GM19372 (cell line): ENCODE results near the gene RAPGEF1.
"Not testable (repeated sequence)": the region's sequence is repeated elsewhere in the genome, so short reads cannot be mapped to it uniquely, and the experiment has no call there.

Source experiments
- ATAC-seq: cut with Tn5 transposase; IDR thresholded peaks from one replicate; pipeline ENCODE4 v1.9.1; 2021; ENCODE audit warnings: mild to moderate bottlenecking, low read depth, moderate library complexity; ENCODE audit not compliant: unreplicated experiment

The RAPGEF1 gene

DNA sequence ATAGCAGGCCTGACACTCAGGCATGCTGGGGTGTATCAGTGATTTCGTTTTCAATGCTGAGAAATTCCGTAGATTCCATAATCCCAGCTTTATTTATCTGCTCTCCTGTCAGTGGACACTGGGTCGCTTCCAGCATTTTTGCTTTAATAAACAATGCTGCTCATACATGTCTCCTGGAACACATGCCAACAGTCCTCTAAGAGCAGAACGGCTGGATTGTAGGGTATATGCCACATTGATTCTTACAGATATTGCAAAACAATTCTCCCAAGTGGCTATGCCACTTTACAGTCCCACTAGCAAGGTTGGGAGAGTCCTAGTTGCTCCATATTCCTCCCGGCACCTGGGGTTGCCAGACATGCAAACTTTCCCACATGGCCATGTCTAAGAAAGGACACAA, 81.9 kb downstream of the RAPGEF1 start:
- no peak for ATAC-seq

DNA sequence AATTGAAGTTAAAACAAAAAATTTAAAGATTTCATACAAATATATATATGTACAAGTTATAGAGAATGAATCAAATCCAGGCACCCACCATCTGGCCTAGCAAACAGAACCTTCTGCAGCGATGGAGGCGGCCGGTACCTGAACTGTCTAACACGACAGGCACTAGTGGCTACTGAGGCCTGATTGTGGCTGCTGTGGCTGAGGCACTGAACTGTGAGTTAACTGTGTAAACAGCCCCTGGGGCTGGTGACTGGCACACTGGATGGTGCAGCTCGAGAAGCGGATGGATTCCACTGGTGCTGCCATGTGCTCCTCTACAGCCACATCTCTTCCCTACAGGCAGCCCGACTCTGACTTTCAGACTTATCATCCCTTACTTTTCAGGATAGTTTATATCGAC, 82.4 kb downstream of the RAPGEF1 start:
- ATAC-seq, result no peak

DNA sequence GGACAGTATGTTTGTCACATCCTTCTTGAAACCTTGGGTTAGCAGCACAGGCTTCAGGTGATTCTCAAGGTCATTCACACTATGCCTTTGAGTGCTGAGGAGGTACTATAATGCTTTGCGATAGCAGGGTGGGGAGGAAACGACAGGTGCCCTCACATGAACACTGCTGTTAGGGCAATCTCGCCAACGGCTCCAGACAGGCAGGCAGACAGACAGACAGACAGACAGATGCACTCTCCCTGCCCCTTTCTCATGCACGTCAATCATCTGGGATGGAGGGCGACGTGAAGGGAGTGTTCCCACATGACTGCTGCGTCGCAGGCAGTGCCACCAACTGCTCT, 82.9 kb downstream of the RAPGEF1 start:
- no peak for ATAC-seq

GRCh38 chr9:131656356-131657036, 83.4 kb downstream of the RAPGEF1 start:
- ATAC-seq, result peak; percentile 70

DNA sequence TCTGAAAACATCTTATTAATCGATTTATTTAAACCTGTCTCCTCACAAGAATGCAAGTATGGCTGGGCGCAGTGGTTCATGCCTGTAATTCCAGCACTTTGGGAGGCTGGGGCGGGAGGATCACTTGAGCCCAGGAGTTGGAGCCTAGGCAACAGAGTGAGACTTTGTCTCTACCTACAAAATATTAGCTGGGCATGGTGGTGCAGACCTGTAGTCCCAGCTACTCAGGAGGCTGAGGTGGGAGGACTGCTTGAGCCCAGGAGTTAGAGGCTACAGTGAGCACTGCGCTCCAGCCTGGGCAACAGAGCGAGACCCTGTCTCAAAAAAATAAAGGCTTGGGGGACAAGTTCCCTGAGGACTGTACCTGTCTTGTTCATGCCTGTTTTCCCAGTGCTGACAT, 85.5 kb downstream of the RAPGEF1 start:
- not testable (repeated sequence) for ATAC-seq

GRCh38 chr9:131651599-131651998, 88.3 kb downstream of the RAPGEF1 start:
- no peak for ATAC-seq

- ATAC-seq, result no peak
Observed at GRCh38 chr9:131651160-131651559, 88.7 kb downstream of the RAPGEF1 start.

DNA sequence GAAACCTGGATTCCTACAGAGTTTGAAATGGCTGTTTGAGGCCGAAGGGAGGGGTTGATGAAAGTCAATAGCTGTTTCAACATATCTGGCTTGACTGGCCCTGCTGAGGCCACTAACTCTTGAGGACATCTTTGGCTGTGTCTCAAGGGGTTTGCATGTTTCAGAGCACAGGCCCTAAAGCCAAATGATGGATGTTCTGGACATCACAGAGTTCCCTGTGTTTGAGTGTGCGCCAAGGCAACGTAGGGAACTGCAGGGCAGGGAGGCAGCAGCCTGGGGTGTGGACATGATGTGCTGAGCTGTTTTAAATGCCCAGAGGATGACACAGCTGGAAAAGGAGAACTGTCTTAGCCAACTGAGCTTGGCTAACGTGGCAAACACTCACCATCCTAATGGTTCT, 89.6 kb downstream of the RAPGEF1 start:
- ATAC-seq, result no peak

GRCh38 chr9:131649646-131650045, 90.2 kb downstream of the RAPGEF1 start:
- ATAC-seq, result no peak

GRCh38 chr9:131645078-131645776, 94.6 kb downstream of the RAPGEF1 start:
- no peak for ATAC-seq

- peak; percentile 74 for ATAC-seq
Observed at GRCh38 chr9:131642496-131643083, 97.3 kb downstream of the RAPGEF1 start.

- ATAC-seq, result no peak
Observed at GRCh38 chr9:131641618-131642495, 98.0 kb downstream of the RAPGEF1 start.

DNA sequence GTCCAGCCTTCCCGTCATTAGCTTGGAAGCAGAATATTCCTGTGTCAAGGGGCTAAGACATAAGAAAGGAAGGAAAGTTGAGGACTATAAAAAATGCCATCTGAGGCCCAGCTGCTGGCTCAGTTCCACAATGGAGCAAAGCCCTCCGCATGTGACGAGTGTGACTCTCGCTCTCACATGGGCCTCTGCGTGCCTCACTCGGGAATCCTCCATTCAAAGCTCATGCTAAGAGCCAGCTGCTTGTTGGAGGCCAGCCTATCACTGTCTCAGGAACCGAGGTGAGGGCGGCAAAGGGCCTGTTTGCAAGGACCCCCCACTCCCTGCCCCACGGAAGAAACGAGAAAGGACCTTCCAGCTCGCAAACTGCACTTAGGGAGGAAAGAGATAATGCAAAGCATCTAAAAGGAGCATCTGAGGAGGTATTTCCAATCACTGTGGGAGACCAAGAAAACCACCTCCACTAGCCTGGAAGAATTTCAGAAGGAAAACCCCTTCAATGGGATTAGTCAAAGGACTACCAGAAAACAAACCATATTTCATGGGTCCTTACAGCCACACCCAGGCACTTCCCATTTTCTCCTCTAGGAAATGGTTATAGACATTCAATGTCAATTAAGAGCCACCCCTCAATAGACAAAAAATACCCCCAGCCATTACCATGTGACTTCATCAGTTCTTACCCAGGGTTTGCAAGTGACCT, 99.3 kb downstream of the RAPGEF1 start:
- no peak for ATAC-seq

- ATAC-seq, result no peak
Observed at GRCh38 chr9:131639769-131640437, 100.0 kb downstream of the RAPGEF1 start.

GRCh38 chr9:131636593-131636992, 103.3 kb downstream of the RAPGEF1 start:
- ATAC-seq, result no peak

- no peak for ATAC-seq
Observed at GRCh38 chr9:131635892-131636291, 104.0 kb downstream of the RAPGEF1 start.

DNA sequence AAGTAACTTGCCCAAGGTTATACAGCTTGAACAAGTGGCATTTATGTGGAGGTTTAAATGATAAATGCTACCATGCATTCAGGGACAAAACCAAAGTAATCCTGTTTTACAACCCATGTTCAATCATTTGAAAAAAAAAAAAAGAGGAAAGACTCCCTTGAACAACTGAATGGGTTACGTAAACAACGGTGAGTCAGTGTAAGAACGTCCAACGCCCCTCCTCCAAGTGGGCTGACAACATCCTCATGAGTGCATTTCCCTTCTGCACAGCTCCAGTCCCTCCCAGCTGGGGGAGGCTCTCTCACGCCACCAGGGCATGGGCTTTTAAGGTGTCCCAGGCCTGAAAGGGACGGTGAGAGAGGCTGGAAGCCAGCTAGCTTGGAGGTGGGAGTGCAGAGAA, 104.6 kb downstream of the RAPGEF1 start:
- no peak for ATAC-seq

- no peak for ATAC-seq
Observed at GRCh38 chr9:131633491-131634031, 106.3 kb downstream of the RAPGEF1 start.

DNA sequence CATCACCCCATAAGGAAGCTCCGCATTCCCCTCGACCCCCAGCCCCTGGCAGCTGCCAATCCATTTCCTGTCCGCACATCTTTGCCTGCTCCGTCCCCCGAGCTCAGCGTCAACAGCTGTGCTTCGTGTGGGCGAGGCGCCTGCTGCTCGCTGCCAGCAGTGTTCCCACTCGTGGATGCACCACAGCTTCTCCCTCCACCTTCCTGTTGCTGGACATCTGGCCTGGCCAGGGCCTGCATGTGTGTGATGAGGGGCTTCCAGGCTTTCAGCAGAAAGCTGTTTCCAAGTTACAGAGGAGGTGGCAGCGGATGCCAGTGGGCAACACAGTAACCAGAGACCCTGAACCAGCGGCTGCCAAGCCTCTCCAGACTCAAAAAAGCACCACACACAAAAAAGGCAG, 108.6 kb downstream of the RAPGEF1 start:
- no peak for ATAC-seq
